Loucy (cell line): ENCODE measurements around the gene XIRP2.

Experiments
- CTCF ChIP-seq: fragments of 200-600 bp; sonication (generic); conservative IDR thresholded peaks from 2 replicates; pipeline ENCODE4 v1.5.1; 2014; ENCODE audit warnings: mild to moderate bottlenecking, antibody characterized with exemption, low read length
- EZH2phosphoT487 ChIP-seq: fragments of 200-600 bp; IDR thresholded peaks from 2 replicates; pipeline ENCODE4 v1.6.1; 2018; ENCODE audit warnings: antibody characterized with exemption, mild to moderate bottlenecking, moderate library complexity, borderline replicate concordance

GRCh38 chr2:167122389-167122788 lies 234.1 kb downstream of the XIRP2 start:
- TF ChIP-seq CTCF (no peak), EZH2phosphoT487 (no peak)
